Measurements from ENCODE around the gene MAN1B1.

Gene MAN1B1

GRCh38 chr9:137099231-137099630, 12.4 kb downstream of the MAN1B1 start:
- ATAC-seq: no peak; the same call in 2 of the 3 replicates
- TF ChIP-seq OSR1 (CRISPR knock-in tag; IDR thresholded peaks at IDR 0.05) (no peak), ZFP30 (CRISPR knock-in tag; IDR thresholded peaks at IDR 0.05) (no peak), CSRNP3 (CRISPR knock-in tag; IDR thresholded peaks at IDR 0.05) (no peak), PATZ1 (CRISPR knock-in tag; IDR thresholded peaks at IDR 0.05; ENCODE audit: borderline replicate concordance) (no peak), RARB (CRISPR knock-in tag; IDR thresholded peaks at IDR 0.05) (no peak), CREB5 (CRISPR knock-in tag; IDR thresholded peaks at IDR 0.05; ENCODE audit: low read depth) (no peak), PPARA (CRISPR knock-in tag; IDR thresholded peaks at IDR 0.05; ENCODE audit: borderline replicate concordance) (no peak), ZC3H10 (CRISPR knock-in tag; IDR thresholded peaks at IDR 0.05) (no peak), ZNF70 (CRISPR knock-in tag; IDR thresholded peaks at IDR 0.05) (no peak), ISL1 (CRISPR knock-in tag; IDR thresholded peaks at IDR 0.05) (no peak)

- TF ChIP-seq PATZ1 (CRISPR knock-in tag; IDR thresholded peaks at IDR 0.05; ENCODE audit: borderline replicate concordance) (no peak), OSR1 (CRISPR knock-in tag; IDR thresholded peaks at IDR 0.05) (no peak), ZNF8 (CRISPR knock-in tag; IDR thresholded peaks at IDR 0.05) (no peak), TOX (CRISPR knock-in tag; IDR thresholded peaks at IDR 0.05; ENCODE audit: borderline replicate concordance) (no peak), CREB5 (CRISPR knock-in tag; IDR thresholded peaks at IDR 0.05; ENCODE audit: low read depth) (no peak), ARNTL (CRISPR knock-in tag; IDR thresholded peaks at IDR 0.05; ENCODE audit: borderline replicate concordance, low read depth) (no peak), PPARA (CRISPR knock-in tag; IDR thresholded peaks at IDR 0.05; ENCODE audit: borderline replicate concordance) (no peak), GLIS3 (CRISPR knock-in tag; IDR thresholded peaks at IDR 0.05) (no peak), TSHZ2 (CRISPR knock-in tag; IDR thresholded peaks at IDR 0.05) (no peak), RARB (CRISPR knock-in tag; IDR thresholded peaks at IDR 0.05) (no peak), ESRRG (CRISPR knock-in tag; IDR thresholded peaks at IDR 0.05) (no peak), ZC3H10 (CRISPR knock-in tag; IDR thresholded peaks at IDR 0.05) (no peak), SNAI2 (CRISPR knock-in tag; IDR thresholded peaks at IDR 0.05) (no peak), TCF4 (CRISPR knock-in tag; IDR thresholded peaks at IDR 0.05; ENCODE audit: borderline replicate concordance) (no peak), ZFP30 (CRISPR knock-in tag; IDR thresholded peaks at IDR 0.05) (no peak), POU6F1 (CRISPR knock-in tag; IDR thresholded peaks at IDR 0.05; ENCODE audit: borderline replicate concordance, low read depth) (no peak), CSDC2 (CRISPR knock-in tag; IDR thresholded peaks at IDR 0.05) (no peak)
- no peak for ATAC-seq
Observed at GRCh38 chr9:137103206-137103999, 16.6 kb downstream of the MAN1B1 start.
